ENCODE results near the gene SACS.
"Not testable (repeated sequence)": the region's sequence is repeated elsewhere in the genome, so short reads cannot be mapped to it uniquely, and the experiment has no call there.

The SACS gene

GRCh38 chr13:23356368-23356767 lies 77.1 kb downstream of the SACS start:
- DNase-seq = no peak

- no peak for DNase-seq
Measured at GRCh38 chr13:23354520-23354919, 79.0 kb downstream of the SACS start.

- DNase-seq = no peak
Measured at GRCh38 chr13:23352161-23352560, 81.3 kb downstream of the SACS start.

GRCh38 chr13:23350009-23350408 lies 83.5 kb downstream of the SACS start:
- no peak for DNase-seq

- DNase-seq = no peak
Measured at GRCh38 chr13:23349161-23349897, 84.2 kb downstream of the SACS start.

DNA sequence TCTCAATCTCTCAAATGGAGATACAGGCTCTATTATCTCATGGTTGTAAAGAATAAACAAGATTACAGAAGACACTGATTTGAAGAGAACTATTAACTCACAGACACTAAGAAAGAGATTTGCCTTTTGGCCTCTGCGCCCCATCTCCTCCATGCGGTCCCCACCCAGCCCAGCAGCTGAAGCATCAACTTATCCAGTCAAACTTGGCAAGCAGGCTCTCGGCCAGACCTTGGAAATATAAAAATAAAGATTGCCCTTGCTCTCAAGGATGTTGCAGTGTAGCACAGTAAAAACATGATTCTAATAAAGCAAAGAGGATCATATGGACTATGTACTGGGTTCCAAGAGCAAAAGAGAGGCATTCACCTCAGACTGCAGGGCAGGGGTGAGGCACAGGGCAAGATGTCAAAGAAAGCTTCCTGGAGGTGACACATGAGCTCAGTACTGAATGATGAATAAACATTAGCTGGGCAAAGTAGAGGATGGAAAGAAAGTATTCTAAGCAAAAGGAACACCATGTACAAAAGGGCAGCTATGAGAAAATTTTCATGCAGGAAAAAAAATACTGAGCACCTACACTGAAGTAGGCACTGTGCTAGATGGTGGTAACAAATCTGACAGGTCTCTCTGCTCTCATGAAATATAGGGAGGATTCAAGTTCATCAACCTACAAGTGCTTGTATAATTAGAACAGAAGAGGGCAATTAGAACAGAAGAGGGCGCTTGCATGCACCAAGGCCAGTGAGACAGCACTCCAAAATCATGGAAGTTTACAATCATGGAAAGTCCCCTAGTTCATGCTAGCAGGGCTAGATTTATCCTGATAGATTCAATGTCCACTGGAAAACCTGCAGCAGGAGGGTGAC lies 85.0 kb downstream of the SACS start:
- no peak for DNase-seq

DNA sequence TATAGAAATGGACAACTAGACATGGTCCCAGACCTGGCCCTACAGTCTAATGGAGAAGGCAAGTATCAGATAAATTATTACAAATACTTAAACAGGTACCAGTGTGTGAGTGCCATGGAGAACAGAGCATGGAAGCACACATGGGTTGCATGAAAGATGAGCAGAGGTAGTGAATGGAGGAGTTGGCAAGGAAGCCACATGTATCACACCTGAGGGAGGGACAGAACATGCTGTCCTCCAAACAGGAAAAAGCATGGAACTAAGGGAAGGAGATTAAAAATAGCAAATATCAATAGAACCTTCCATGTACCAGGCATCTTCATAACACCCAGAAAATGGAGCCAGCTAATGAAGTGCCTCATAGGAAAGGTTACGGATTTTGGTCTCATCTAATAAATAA lies 85.9 kb downstream of the SACS start:
- no peak for DNase-seq

DNA sequence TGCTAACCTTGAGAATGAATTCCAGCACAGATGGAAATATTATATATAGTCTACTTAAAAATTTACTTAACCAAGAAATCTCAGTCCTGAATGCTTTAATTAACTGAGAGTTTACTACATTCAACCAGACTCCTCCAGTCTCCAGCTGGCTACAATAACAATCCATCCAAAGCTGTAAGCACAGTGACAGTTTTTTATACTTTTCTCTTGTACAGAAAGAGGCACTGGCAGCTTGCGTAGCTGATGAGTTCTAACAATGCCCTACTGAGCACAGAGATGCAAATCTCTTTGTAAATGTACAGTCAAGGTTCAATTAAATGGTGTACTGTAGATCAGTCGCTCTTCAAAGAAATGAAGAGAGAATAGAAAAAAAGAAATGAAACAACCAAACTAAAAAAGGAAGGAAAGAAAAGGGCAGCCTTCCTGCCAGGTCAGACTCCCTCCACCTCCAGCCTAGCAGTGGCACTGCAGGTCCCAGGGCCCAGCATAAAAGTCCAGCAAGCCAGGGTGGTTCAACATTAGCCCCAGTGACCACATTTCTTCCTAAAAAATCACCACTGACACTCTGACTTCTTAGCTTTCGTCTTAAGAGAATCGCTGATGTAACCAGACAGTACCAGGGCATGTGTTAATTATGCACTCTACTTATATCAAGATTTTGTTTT lies 88.4 kb downstream of the SACS start:
- no peak for DNase-seq

DNA sequence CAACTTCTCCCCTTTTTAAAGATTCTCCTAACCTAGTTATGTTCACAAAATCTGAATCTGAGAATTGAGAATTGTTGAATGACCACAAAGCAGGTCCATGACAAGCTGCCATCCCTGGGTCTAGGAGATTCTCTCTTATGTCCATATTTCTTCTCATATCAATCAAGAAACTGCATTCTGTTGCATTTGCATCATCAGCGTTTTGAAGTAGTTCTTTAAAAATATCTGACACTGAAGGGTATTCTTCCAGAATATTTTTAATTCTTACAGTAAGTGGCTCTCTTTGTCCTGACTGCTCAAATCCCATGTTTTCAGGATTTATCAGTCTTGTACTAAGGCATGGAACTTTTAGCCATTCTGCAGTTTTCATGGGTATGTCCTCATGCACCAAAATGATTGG lies 94.3 kb downstream of the SACS start:
- DNase-seq = no peak

GRCh38 chr13:23330356-23330755 lies 103.1 kb downstream of the SACS start:
- no peak for DNase-seq

DNA sequence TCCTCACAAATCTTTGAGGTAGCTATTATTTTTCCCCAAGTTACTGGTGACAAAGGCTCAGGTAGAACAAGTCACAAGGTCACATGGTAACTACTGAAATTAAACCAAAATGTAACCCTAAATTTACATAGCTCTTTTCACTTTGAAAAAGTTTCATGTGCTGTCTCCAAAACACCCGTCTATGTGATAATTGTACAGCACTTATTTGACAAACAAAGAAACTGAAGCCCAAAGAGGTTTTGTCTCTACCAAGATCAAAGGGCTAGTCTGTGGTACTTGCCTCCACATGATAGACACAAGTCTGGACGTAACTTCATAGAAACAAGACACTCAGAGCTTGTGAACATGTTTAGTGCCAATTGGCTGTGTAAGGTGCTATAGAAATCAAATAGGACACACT lies 108.3 kb downstream of the SACS start:
- DNase-seq = no peak

DNA sequence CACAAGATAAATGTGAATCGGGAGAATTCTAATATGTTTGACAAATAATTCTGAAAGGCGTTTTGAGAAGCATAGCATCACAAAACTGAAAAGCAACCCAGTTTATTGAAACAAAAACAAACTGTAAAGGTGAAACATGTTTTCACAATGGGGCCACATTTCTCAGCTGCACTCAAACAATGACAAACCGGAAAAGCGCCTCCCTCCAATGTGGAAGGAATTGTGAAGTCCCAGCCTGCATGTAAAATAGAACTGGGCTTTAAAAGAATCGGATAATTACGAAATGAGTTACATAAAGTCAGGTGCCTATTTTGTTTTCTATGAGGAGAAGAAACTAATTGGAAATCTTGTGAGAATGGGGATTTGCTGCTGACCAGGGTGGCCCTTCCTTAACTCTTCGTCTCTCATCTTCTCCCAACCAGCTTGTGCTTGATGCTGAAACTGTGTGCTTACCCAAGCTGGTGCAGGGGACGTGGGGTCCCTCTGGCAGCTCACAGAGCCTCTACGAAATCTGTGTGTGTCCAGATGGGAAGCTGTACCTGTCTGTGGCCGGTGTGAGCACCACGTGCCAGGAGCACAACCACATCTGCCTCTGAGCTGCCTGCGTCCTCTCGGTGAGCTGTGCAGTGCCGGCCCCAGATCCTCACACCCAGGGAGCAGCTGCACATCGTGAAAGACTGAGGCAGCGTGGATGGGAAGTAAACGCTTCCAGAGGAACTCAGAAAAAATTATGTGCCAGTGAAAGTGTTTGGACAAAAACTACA lies 109.4 kb downstream of the SACS start:
- DNase-seq = no peak

DNA sequence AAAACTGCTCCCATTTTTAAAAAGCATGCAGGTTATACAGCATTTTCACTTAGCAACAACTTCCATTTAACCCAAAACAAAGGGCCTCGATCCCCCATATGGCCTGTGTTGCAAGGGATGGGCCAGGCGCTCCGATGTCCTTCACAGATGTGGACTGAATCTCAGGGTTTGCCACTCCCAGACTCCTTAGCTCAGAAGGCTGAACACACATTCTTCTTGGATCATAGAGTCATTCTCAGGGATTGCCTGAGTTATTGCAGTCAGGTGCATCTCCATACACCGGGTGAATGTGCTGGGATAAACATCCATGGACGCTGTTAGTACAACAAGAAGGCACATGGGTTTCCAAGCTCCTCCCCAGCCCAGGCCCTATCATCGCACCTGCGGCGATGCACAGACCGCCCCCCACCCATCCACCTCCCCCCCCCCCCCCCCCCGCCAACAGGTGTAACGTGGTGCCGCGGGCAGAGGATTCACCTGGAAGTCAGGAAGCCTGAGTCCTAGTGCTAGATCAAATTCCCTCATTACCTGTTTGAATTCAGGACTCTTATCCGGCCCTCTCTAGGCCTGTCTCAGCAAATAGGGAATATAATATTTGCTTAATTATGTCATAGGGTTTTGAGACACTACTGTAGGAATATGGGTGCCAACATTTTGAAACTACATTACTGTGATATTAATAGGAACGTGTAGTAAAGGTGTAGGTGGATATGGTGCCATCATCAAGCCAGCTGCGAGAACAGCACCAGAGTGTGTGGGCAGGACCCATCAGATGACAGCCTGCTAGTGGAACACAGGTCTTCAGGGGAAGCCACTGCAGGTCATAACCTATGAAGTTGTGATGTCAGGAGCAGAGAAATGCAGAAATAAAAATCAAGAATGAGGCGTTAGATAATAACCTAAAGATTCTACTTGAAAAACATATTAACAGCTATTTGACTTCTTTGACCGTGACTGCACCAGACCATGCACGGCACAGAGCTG lies 110.9 kb downstream of the SACS start:
- no peak for DNase-seq

DNA sequence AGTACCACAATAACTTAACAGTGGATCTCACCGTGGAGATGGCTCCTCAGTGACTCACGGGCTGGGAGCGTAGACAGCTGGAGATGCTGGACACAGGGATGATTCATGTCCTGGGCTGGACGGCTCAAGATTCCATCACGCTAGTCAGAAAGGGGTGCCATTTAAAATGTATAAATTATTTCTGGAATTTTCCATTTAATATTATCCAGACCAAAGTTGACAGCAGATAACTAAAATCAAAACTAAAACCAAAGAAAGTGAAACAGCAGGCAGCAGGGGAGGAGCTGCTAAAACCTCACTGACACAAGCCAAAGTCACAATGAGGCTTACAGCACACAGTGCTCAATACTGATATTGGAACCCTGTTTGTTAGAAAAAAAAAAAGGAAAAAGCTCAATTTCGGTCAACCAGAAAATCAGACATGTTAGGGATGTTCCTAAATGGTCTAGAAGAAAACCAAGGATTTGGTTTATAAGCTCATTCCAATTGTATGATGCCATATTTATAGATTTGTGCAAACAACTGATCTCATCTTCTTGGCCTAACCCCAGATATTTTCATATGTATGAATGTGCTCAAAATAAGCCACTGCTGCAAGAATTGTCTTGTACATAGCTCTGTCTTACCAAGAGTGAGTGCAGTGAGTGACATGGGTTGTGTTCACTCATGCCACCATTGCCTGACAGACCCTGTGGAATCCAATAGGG lies 111.8 kb downstream of the SACS start:
- no peak for DNase-seq

DNA sequence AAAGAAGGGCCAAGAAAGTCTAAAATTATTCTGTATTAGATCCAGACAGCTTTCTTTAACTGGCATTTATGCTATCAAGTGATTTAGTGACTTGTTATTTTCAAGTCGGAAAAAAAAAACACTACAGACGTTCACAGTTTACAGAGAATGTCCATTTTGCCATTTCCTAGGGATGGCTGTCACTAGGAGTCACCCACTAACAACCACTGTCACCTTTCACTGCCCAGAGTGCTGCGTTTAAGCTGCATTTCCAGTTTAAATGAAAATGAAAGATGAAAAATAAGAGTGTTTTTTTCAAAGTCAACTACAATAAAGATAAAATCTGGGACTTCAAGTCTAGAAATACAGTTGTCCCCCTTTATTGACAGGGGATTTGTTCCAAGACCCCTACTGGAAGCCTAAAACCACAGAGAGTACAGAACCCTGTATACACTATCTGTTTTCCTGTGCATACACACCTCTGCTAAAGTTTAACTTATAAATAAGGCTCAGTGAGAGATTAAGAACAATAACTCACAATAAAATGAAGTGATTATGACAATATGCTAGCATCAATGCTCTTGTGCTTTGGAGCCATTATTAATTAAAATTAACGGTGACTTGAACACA lies 112.5 kb downstream of the SACS start:
- no peak for DNase-seq

GRCh38 chr13:23319883-23320224 lies 113.6 kb downstream of the SACS start:
- no peak for DNase-seq

GRCh38 chr13:23314837-23315236 lies 118.7 kb downstream of the SACS start:
- DNase-seq = not testable (repeated sequence)

GRCh38 chr13:23292586-23292985 lies 140.9 kb downstream of the SACS start:
- no peak for DNase-seq

GRCh38 chr13:23289917-23290357 lies 143.6 kb downstream of the SACS start:
- DNase-seq = no peak

DNA sequence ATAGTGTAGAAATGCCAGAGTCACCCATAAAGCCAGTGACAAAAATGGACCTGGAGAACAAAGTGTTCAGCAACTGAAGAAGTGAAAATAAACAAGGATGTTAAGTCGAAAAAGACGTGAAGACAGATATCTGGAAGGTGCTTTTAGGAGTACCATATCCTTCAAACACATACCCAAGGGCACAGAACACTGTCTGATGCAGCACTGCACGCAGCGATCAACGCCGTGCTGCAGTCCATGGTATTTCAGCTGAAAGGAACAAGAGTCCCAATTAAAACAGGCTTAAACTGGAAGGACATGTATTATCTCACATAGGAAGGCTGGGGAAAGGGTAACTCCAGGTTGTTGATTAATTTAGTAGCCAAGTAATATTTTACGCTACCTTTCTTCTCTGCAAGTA lies 144.5 kb downstream of the SACS start:
- DNase-seq = no peak

DNA sequence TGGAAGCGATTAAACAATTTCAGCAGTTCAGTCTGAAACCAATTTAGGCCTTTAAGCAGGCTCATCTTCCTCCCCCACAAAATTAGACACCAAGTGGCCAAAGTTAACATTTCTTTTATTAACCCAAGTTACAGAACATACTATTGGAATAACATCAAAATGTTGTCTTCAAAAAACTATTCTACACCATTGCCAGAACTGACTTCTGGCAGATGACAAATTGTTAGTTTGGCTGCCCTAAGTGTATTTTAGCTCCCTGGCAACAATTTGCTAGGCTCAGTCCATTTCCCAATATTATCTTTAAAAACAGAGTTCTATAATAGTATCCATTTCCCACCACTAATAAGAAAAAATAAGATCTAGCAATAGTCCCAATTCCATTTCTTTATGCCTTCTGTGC lies 144.9 kb downstream of the SACS start:
- no peak for DNase-seq
